ENCODE data around the gene TNFRSF8. TPM values are rescaled to one million over a fixed set of nuclear protein-coding genes. Genes with fewer than 3 reads are reported as not detected.

Gene TNFRSF8
- total and polyA plus RNA-seq, 9 of the 15 experiments (the other 6 are each of a cell fraction or from before 2014, with no cell fraction given) = 3.5 to 38.4 (median 17.1) TPM

GRCh38 chr1:12031039-12031980 is 31.8 kb upstream of the TNFRSF8 start (continued):
- TF ChIP-seq RCOR1 (IDR thresholded peaks at IDR 0.05; ENCODE audit: borderline replicate concordance in 1 of 2, low read depth in 2 of 2, low read length in 2 of 2) (peak in 1 of 2 experiments; percentile 44; a peak in 1 of 4 replicates), E2F4 (CRISPR knock-in tag; IDR thresholded peaks at IDR 0.05; ENCODE audit: low read depth) (0 out of 2 replicates have a peak, but pooled peaks have one; percentile 25), KLF16 (IDR thresholded peaks at IDR 0.05) (0 out of 2 replicates have a peak, but pooled peaks have one; percentile 22), LCOR (CRISPR knock-in tag; IDR thresholded peaks at IDR 0.05) (0 out of 2 replicates have a peak, but pooled peaks have one; percentile 28)

DNA sequence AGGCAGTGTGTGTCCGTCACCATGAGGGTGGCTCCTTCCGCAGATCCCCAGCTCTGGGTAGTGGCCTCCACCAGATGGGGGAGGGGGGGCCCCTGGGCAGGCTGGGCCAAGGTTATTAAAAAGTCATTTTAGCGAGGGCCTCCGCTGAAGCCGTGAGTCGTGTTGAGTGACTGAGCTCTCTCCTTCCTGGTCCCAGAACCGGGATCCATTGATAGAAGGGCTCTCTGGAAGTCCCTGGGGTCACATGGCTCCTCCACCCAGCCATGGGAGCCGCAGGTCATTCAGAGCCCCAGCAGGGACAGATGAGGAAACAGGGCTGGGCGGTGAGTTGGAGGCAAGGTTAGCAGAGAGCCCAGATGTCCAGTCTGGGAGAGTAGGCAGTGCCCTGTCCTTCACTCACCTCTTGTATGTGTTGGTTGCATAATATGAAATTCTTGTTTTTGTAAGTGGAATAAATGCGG is 30.9 kb upstream of the TNFRSF8 start:
- H3K27ac ChIP-seq (ENCODE audit: extremely low read depth, low read depth, low read length) = no peak overlapping the region
- H3K36me3 ChIP-seq (ENCODE audit: control insufficient read depth, insufficient read depth, low read length) = peaks cover 47% of the 10 kb centered on the region; the same call in 2 of the 3 replicates
- H4K20me1 ChIP-seq (replicated peaks; ENCODE audit: control insufficient read depth, insufficient read depth, low read length) = peaks cover 3% of the 10 kb centered on the region; the same call in 1 of the 2 replicates
- ATAC-seq = no peak
- ChIA-PET POLR2A (interaction anchor here (0.9 to 6.9 kb wide), 9 partner anchors 9 to 124 kb away, joined by 3 to 95 read pairs (median 4); partner anchors contain the start of genes MFN2 and MIIP), CTCF (ENCODE audit: low intra/inter-chr PET ratio) (interaction anchor here (0.9 kb wide), 1 partner anchor 31 kb away, joined by 5 read pairs; no protein-coding TSS in a partner anchor)
- no peaks in the 10 kb centered on the region for H3K9me3 ChIP-seq (replicated peaks; ENCODE audit: control insufficient read depth, insufficient read depth, low read depth, low read length)
- H2AFZ ChIP-seq (ENCODE audit: low read depth, low read length) = no peak overlapping the region
- no peak for FAIRE-seq
- TF ChIP-seq ZC3H4 (CRISPR knock-in tag; IDR thresholded peaks at IDR 0.05; ENCODE audit: borderline replicate concordance) = no peak
- no peak for TF ChIP-seq ARID3B (CRISPR knock-in tag; IDR thresholded peaks at IDR 0.05; ENCODE audit: borderline replicate concordance)
- no peak for TF ChIP-seq ZHX1 (conservative IDR thresholded peaks at IDR 0.05; ENCODE audit: low read length)
- no peaks in the 10 kb centered on the region for H3K27me3 ChIP-seq (ENCODE audit: control insufficient read depth in 2 of 2, insufficient read depth in 2 of 2, low read length in 2 of 2)
- no peak for DNase-seq (ENCODE audit: extremely low read depth in 1 of 4, low spot score in 3 of 4)
- BruUV-seq (replicated peaks) = no TSS peak
- no peak overlapping the region for H3K4me3 ChIP-seq
- in situ Hi-C loops (cut with MboI) (no loop called here), intact Hi-C loops (cut with micrococcal nuclease) (no loop called here)
- no peaks in the 10 kb centered on the region for H3K79me2 ChIP-seq (ENCODE audit: control insufficient read depth, insufficient read depth, low read length)
- H3K9me1 ChIP-seq (ENCODE audit: control insufficient read depth, insufficient read depth, low read length) = peaks cover 6% of the 10 kb centered on the region
- no peak overlapping the region for H3K4me2 ChIP-seq (ENCODE audit: insufficient read depth, low read length)
- 81% methylated on average over 10 of the region's 10 CpGs for WGBS (ENCODE audit: insufficient coverage, low coverage, missing lambda C conversion rate)
- peaks cover 8 to 34% of the 10 kb centered on the region in 2 experiments; a peak in 4 of 5 replicates for H3K4me1 ChIP-seq (replicated peaks in 1 of 2; ENCODE audit: control insufficient read depth in 2 of 2, insufficient read depth in 2 of 2, low read length in 2 of 2)
- peak overlapping the region in 1 of 2 experiments; percentile 69; a peak in 2 of 4 replicates for H3K9ac ChIP-seq (ENCODE audit: insufficient read depth in 1 of 2, low read depth in 2 of 2, low read length in 2 of 2)
